ENCODE data around the gene DCAKD.

DNA sequence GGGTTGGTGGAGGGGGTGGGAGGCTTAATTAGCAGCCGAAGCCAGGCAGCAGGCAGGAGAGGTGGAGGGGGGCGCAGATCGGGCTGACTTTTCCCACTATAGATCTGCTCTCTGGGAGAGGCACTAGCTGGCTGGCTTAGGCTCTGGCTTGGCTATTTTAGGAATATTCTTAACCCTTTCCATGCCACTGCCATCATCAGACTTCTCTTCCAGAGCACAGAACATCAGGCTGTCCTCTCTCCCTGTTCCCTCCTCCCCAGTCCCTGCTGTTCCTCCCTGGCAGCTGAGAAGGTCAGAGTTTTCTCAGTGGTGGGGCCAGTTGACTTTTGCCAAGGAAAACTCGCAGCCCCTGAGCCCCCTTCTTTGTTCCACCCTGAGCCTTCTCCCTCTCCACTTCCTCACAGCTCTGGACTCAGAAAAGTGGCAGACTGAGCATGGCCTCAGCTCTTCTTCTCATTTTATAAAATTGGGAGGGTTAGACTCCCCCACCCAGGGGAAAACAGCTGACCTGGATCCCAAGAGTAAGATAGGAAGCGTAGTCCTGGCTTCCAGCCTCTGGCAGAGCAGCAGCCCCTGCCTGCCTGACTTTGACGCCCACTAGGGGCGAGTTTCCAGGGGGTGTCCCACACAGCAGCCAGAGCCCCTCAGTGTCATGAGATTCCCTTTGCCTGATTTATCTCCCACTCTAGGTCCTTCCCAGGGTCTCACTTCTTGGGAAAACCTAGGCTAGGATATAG lies 73.5 kb downstream of the DCAKD start:
- TF ChIP-seq SAP30 (IDR thresholded peaks at IDR 0.05; ENCODE audit: insufficient read depth, insufficient replicate concordance, low read length) (no peak), MAFK (IDR thresholded peaks at IDR 0.05; ENCODE audit: low read depth, low read length) (no peak), PHF8 (conservative IDR thresholded peaks at IDR 0.05; ENCODE audit: low read depth, low read length) (no peak), JUND (IDR thresholded peaks at IDR 0.05; ENCODE audit: low read length) (no peak), POLR2A (IDR thresholded peaks at IDR 0.05; ENCODE audit: control extremely low read depth in 1 of 2, low read depth in 2 of 2, low read length in 2 of 2) (no peak)
- TF ChIP-seq, protein P1, sequence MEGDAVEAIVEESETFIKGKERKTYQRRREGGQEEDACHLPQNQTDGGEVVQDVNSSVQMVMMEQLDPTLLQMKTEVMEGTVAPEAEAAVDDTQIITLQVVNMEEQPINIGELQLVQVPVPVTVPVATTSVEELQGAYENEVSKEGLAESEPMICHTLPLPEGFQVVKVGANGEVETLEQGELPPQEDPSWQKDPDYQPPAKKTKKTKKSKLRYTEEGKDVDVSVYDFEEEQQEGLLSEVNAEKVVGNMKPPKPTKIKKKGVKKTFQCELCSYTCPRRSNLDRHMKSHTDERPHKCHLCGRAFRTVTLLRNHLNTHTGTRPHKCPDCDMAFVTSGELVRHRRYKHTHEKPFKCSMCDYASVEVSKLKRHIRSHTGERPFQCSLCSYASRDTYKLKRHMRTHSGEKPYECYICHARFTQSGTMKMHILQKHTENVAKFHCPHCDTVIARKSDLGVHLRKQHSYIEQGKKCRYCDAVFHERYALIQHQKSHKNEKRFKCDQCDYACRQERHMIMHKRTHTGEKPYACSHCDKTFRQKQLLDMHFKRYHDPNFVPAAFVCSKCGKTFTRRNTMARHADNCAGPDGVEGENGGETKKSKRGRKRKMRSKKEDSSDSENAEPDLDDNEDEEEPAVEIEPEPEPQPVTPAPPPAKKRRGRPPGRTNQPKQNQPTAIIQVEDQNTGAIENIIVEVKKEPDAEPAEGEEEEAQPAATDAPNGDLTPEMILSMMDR (IDR thresholded peaks at IDR 0.05; ENCODE audit: control extremely low read depth in 1 of 3, insufficient read depth in 1 of 3, low read depth in 1 of 3, low read length in 3 of 3) = no peak
- TF ChIP-seq, protein P2, sequence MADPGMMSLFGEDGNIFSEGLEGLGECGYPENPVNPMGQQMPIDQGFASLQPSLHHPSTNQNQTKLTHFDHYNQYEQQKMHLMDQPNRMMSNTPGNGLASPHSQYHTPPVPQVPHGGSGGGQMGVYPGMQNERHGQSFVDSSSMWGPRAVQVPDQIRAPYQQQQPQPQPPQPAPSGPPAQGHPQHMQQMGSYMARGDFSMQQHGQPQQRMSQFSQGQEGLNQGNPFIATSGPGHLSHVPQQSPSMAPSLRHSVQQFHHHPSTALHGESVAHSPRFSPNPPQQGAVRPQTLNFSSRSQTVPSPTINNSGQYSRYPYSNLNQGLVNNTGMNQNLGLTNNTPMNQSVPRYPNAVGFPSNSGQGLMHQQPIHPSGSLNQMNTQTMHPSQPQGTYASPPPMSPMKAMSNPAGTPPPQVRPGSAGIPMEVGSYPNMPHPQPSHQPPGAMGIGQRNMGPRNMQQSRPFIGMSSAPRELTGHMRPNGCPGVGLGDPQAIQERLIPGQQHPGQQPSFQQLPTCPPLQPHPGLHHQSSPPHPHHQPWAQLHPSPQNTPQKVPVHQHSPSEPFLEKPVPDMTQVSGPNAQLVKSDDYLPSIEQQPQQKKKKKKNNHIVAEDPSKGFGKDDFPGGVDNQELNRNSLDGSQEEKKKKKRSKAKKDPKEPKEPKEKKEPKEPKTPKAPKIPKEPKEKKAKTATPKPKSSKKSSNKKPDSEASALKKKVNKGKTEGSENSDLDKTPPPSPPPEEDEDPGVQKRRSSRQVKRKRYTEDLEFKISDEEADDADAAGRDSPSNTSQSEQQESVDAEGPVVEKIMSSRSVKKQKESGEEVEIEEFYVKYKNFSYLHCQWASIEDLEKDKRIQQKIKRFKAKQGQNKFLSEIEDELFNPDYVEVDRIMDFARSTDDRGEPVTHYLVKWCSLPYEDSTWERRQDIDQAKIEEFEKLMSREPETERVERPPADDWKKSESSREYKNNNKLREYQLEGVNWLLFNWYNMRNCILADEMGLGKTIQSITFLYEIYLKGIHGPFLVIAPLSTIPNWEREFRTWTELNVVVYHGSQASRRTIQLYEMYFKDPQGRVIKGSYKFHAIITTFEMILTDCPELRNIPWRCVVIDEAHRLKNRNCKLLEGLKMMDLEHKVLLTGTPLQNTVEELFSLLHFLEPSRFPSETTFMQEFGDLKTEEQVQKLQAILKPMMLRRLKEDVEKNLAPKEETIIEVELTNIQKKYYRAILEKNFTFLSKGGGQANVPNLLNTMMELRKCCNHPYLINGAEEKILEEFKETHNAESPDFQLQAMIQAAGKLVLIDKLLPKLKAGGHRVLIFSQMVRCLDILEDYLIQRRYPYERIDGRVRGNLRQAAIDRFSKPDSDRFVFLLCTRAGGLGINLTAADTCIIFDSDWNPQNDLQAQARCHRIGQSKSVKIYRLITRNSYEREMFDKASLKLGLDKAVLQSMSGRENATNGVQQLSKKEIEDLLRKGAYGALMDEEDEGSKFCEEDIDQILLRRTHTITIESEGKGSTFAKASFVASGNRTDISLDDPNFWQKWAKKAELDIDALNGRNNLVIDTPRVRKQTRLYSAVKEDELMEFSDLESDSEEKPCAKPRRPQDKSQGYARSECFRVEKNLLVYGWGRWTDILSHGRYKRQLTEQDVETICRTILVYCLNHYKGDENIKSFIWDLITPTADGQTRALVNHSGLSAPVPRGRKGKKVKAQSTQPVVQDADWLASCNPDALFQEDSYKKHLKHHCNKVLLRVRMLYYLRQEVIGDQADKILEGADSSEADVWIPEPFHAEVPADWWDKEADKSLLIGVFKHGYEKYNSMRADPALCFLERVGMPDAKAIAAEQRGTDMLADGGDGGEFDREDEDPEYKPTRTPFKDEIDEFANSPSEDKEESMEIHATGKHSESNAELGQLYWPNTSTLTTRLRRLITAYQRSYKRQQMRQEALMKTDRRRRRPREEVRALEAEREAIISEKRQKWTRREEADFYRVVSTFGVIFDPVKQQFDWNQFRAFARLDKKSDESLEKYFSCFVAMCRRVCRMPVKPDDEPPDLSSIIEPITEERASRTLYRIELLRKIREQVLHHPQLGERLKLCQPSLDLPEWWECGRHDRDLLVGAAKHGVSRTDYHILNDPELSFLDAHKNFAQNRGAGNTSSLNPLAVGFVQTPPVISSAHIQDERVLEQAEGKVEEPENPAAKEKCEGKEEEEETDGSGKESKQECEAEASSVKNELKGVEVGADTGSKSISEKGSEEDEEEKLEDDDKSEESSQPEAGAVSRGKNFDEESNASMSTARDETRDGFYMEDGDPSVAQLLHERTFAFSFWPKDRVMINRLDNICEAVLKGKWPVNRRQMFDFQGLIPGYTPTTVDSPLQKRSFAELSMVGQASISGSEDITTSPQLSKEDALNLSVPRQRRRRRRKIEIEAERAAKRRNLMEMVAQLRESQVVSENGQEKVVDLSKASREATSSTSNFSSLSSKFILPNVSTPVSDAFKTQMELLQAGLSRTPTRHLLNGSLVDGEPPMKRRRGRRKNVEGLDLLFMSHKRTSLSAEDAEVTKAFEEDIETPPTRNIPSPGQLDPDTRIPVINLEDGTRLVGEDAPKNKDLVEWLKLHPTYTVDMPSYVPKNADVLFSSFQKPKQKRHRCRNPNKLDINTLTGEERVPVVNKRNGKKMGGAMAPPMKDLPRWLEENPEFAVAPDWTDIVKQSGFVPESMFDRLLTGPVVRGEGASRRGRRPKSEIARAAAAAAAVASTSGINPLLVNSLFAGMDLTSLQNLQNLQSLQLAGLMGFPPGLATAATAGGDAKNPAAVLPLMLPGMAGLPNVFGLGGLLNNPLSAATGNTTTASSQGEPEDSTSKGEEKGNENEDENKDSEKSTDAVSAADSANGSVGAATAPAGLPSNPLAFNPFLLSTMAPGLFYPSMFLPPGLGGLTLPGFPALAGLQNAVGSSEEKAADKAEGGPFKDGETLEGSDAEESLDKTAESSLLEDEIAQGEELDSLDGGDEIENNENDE (IDR thresholded peaks at IDR 0.05; ENCODE audit: insufficient replicate concordance, low read length) = no peak
